ENCODE results near the gene CERS2.

DNA sequence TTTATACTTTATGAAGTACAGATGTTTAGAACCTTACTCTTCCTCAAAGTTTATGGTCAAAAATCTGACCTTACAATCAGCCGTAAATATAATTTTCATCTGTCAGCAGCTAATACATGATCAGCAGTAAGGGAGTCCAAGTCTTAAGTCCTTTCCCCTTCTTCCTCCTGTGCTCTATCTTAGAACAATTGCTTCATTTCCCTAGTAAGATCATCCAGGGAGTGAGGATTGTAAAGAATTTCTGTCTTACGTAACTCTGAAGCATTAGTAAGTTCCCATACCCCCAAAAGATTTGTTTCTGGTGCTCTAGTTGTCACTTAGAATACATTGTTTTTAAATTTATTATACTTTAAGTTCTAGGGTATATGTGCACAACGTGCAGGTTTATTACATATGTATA lies 46.3 kb downstream of the CERS2 start:
- TF ChIP-seq CTCF (IDR thresholded peaks at IDR 0.05; ENCODE audit: insufficient read depth, low read length, poor library complexity, severe bottlenecking) = no peak
- TF ChIP-seq EZH2phosphoT487 (conservative IDR thresholded peaks at IDR 0.05; ENCODE audit: low read length) = no peak
